A549 treated with ZK216348 at 1 μM for 4 hours (cell line): ENCODE measurements around the gene ZNF175. TPM values are rescaled to one million over a fixed set of nuclear protein-coding genes. Genes with fewer than 3 reads are reported as not detected.

Experiments used
- total RNA-seq: library from RNA; stranded (reverse); fragments of 200-300 nt; extraction: Qiagen RNA extraction; gene quantifications from 5 replicates; pipeline ENCODE4 v1.2.3, GENCODE V29; 2022; ENCODE audit warnings: low read depth

Gene ZNF175
- total RNA-seq = 2.6 to 5.5 TPM (median 4.4 TPM) in 5 replicates

DNA sequence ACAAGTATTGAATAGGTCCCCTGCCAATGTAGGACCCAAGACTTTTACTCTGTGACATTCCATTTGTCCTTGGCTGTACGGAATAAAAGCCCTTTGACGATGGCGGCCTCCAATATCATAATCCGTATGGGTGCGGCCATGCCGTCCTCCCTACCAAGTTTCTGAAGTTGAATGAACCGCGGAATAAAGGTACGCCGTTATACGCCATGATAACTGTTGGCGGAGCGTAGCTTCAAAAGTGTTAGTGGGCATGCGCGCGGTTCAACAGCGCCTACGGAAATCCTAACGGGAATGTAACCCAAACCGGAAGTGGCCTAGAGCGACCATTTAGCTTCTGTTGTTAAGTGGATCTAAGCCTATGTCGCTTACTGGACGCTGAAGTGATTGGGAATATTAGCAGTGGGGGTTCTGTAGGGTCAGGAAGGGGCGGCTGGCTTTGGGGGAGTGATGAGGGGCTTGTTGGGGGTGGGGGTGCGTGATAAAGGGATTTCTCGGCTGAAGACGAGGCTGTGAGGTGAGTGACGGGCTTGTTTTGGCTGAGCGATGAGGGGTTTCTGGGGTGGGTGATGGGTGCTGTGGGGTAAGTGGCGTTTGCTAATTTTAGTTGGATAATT lies at the start of gene ZNF175:
Gene ZNF175 (plus strand): TSS at position 322 of the 614 bp plus-strand sequence. CDS start 2,047 bp downstream, outside the sequence.

GRCh38 chr19:51531349-51532315 lies 39.5 kb upstream of the ZNF175 start, which contains the start of gene SIGLEC6:
TSS of gene SIGLEC6 (minus strand) at chr19:51531670. CDS start at chr19:51531648, 22 bp downstream.

GRCh38 chr19:51630315-51630714 lies 59.2 kb downstream of the ZNF175 start, which contains the start of gene SIGLEC5:
TSS of gene SIGLEC5 (minus strand) at chr19:51630401. CDS start at chr19:51630335, 66 bp downstream.

Other genes starting within 250 kb of the ZNF175 start
- 8.5 to 14.0 TPM (median 13.5 TPM) in 5 replicates for gene VSIG10L, start 229.1 kb upstream of the ZNF175 start, total RNA-seq
- 227 to 248 TPM (median 235 TPM) in 5 replicates for gene ETFB, start 204.9 kb upstream of the ZNF175 start, total RNA-seq
- 6.6 to 12.6 TPM (median 10.5 TPM) in 5 replicates for gene CLDND2, start 202.3 kb upstream of the ZNF175 start, total RNA-seq
- not detected in 5 replicates for gene NKG7, start 198.6 kb upstream of the ZNF175 start, total RNA-seq
- gene LIM2, start 183.3 kb upstream of the ZNF175 start, total RNA-seq = not detected in 5 replicates
- not detected in 5 replicates for gene C19orf84, start 180.7 kb upstream of the ZNF175 start, total RNA-seq
- gene SIGLEC10, start 153.6 kb upstream of the ZNF175 start, total RNA-seq = not detected in 5 replicates
- not detected in 5 replicates for gene SIGLEC8, start 112.8 kb upstream of the ZNF175 start, total RNA-seq
- not detected in 5 replicates for gene CEACAM18, start 92.7 kb upstream of the ZNF175 start, total RNA-seq
- gene SIGLEC12, start 69.5 kb upstream of the ZNF175 start, total RNA-seq = not detected in 5 replicates
- gene SIGLEC6, start 39.6 kb upstream of the ZNF175 start, total RNA-seq = not detected in 5 replicates
- not detected in 5 replicates for gene SIGLEC5, start 59.1 kb downstream of the ZNF175 start, total RNA-seq
- 0.12 TPM in 1 of 5 replicates, not detected in the others for gene SIGLEC14, start 75.5 kb downstream of the ZNF175 start, total RNA-seq
- gene SPACA6, start 122.0 kb downstream of the ZNF175 start, total RNA-seq = 7.6 to 19.2 TPM (median 13.6 TPM) in 5 replicates
- gene HAS1, start 152.7 kb downstream of the ZNF175 start, total RNA-seq = not detected in 5 replicates
- gene FPR1, start 180.6 kb downstream of the ZNF175 start, total RNA-seq = 0.08 to 0.14 TPM (median 0.08 TPM) in 3 of 5 replicates, not detected in the others
- not detected in 5 replicates for gene FPR2, start 189.9 kb downstream of the ZNF175 start, total RNA-seq
- not detected in 5 replicates for gene FPR3, start 223.9 kb downstream of the ZNF175 start, total RNA-seq